ENCODE results near the gene HTRA2.

HTRA2 gene

GRCh38 chr2:74540291-74540690 lies 10.6 kb downstream of the HTRA2 start:
- H3K27ac ChIP-seq = no peak overlapping the region
- no peak for TF ChIP-seq CTCF (conservative IDR thresholded peaks at IDR 0.05)

GRCh38 chr2:74542978-74543377 lies 13.2 kb downstream of the HTRA2 start:
- no peak overlapping the region for H3K27ac ChIP-seq
- no peak for TF ChIP-seq CTCF (conservative IDR thresholded peaks at IDR 0.05)

GRCh38 chr2:74544634-74545033 lies 14.9 kb downstream of the HTRA2 start:
- TF ChIP-seq CTCF (conservative IDR thresholded peaks at IDR 0.05) = peak; percentile 61
- no peak overlapping the region for H3K27ac ChIP-seq

- TF ChIP-seq CTCF (conservative IDR thresholded peaks at IDR 0.05) = no peak
- H3K27ac ChIP-seq = no peak overlapping the region
These were observed 16.3 kb downstream of the HTRA2 start for GRCh38 chr2:74546004-74546403.

- peak overlapping the region; percentile 89 for H3K27ac ChIP-seq
- TF ChIP-seq CTCF (conservative IDR thresholded peaks at IDR 0.05) = no peak
These were observed 18.7 kb downstream of the HTRA2 start for GRCh38 chr2:74548285-74548899.

GRCh38 chr2:74548900-74549826 lies 19.4 kb downstream of the HTRA2 start:
- no peak for TF ChIP-seq CTCF (conservative IDR thresholded peaks at IDR 0.05)
- H3K27ac ChIP-seq = peak overlapping the region; percentile 89

GRCh38 chr2:74550231-74550630 lies 20.5 kb downstream of the HTRA2 start:
- peak overlapping the region; percentile 89 for H3K27ac ChIP-seq
- TF ChIP-seq CTCF (conservative IDR thresholded peaks at IDR 0.05) = no peak
